Activated CD4-positive, alpha-beta T cell treated with anti-CD3 and anti-CD28 coated beads, Interleukin-2, amount 50 U/mL, for 24 hours (primary cell): ENCODE data around the gene ALDH3A2.
"Not testable (repeated sequence)": the region's sequence is repeated elsewhere in the genome, so short reads cannot be mapped to it uniquely, and the experiment has no call there.

Source experiments
- DNase-seq, 2 donors: peaks; one replicate each; pipeline ENCODE4 v3.0.0-alpha.2; 2020; ENCODE audit warnings: low read depth in 1 of 2, low spot score in 1 of 2

Gene ALDH3A2

DNA sequence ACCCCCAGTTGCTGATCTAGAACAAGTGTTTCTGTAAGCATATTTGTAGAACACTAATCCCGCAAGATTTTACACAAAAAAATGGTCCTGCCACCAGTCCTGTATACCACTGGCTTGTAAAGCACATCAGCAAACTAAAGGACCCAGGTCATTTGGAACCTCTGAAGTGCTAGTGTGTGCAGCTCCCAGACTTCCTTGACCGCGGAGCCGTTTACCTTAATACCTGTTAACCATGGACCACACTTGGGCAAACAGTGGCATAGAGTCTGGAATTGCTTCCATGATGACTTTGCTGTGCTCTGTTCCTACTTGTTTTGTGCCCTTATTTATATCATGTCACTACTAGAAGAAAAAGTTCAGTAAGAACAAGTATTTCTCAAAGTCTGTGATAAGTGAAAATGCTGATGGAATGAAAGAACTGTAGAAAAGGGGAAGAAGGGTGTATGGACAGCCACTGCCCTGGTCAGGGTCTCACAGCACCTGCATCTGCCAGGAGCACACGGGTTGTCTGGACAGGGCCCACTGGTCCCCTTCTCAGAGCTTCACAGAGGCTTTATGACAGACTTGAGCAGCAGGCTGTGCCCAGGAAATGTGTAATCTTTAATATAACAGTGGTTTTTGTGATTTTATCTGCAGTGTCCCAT lies 29.3 kb downstream of the ALDH3A2 start:
- no peak for DNase-seq

DNA sequence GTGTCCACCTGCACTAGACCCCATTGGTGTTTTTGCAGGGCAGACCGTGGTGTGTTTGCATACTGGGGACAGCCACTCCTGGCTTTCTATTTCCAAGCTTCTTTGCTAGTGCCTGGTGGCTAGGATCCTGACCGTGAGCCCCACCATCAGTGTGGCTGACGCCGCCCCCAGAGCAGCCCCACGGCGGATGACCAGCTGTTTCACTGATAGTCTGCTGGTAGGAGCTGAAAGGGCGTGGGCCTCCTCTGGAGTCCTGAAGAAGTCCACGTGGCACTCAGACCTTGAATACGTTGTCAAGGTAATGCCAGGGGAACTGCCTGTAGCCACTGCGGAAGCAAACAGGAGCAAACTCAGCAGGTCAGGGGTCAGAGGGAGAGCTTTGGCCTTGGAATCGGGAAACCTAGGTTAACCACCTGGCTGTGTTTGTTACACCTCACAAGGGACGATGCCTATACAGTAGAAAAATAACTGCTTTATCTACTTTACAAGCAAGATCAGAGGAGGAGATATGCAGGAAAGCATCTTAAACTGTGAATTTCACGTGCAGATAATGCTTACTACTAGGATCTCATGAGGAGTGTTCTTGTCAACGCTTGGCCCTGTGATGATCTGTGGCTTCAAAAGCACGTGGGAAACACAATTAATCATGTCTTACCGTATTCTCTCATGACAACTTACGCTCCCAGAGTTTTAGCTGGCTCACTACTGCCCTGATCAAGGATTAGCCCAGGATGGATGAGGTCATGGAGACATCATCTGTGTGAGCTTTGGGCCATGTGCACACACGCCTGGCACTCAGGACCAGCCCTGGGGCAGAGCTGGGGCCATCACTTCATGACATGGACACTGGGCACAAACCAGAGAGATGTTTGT lies 30.3 kb downstream of the ALDH3A2 start:
- no peak for DNase-seq

- no peak for DNase-seq
Observed at GRCh38 chr17:19683117-19683516, 34.6 kb downstream of the ALDH3A2 start.

DNA sequence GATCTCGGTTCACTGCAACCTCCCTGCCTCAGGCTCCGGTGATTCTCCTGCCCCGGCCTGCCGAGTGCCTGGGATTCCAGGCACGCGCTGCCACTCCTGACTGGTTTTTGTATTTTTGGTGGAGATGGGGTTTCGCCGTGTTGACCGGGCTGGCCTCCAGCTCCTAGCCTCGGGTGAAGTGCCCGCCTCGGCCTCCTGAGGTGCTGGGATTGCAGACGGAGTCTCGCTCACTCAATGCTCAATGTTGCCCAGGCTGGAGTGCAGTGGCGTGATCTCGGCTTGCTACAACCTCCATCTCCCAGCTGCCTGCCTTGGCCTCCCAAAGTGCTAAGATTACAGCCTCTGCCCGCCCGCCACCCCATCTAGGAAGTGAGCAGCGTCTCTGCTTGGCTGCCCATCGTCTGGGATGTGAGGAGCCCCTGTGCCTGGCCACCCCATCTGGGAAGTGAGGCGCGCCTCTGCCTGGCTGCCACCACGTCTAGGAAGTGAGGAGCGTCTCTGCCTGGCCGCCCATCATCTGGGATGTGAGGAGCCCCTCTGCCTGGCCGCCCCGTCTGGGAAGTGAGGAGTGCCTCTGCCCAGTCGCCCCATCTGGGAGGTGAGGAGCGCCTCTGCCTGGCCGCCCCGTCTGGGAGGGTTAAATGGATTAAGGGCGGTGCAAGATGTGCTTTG lies 36.5 kb downstream of the ALDH3A2 start:
- not testable (repeated sequence) for DNase-seq

GRCh38 chr17:19686400-19687090 lies 38.0 kb downstream of the ALDH3A2 start:
- no peak for DNase-seq

- no peak for DNase-seq
Observed at GRCh38 chr17:19702217-19702641, 53.7 kb downstream of the ALDH3A2 start.

DNA sequence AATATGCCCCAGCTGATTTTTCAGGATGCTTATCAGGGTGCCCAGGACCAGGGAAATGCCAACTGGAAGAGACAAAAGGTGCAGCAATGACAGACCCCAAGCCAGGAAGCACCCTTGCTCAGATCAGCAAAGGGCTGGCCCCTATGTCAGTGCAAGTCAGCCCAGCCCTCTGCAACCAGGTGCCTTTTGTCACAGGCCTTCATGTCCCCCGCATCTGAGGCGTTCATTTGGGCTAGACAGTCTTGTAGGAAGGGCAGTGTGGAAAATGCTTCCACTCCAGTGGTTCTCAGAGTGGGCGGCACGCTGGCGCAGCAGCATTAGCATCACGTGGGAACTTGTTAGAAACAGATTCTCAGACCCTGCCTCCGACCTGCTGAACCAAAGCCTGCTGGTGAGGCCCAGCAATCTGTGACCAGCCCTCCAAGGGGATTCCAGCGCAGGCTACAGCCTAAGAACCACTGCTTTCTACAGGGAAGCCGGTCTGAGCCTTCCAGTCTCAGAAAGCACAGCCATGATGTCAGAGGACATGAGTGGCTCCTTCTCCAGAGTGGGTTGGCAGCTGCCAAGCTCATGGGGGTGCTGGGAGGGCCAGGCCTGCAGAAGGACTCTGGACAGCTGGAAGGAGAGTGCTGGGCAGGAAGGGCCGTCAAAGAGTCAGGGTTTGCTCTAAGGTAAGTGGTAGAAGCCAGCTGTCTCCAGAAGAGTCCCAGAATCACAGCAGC lies 54.7 kb downstream of the ALDH3A2 start:
- DNase-seq, result no peak

DNA sequence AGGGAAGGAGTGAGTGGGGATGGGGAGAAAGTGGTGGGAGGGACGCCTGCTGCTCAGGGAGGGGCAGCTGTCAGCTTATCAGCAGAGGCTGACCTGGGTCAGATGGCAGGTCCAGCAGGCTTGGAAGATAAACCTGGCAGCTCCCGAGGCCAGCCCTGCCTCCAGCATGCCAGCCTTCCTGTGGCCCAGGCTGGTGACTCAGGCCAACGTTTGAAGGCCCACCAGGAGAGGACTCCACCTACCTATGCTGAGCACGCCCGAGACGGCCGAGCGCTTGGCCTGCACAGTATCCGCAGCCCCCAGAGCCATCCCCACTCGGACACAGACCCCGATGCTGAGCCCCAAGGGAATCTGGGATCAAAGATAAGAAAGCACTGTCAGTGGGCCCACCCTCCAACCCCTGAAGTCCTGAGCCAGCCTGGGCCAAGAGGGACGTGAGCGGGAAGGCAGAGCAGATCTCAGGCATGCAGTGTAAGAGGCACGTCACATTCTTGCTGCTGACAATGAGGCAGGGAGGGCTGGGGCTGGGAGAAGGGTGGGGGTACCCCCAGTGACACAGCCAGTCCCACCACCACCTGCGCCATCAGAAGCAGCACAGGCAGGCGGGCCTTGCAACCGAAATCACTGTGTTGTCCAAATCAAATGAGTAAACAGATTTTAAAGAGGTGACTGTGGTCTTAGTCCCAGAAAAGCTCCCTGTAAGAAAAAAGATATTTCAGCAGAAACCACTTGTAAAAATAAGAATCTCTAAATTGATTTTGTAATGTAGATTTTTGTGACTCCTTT lies 55.5 kb downstream of the ALDH3A2 start:
- no peak for DNase-seq

DNA sequence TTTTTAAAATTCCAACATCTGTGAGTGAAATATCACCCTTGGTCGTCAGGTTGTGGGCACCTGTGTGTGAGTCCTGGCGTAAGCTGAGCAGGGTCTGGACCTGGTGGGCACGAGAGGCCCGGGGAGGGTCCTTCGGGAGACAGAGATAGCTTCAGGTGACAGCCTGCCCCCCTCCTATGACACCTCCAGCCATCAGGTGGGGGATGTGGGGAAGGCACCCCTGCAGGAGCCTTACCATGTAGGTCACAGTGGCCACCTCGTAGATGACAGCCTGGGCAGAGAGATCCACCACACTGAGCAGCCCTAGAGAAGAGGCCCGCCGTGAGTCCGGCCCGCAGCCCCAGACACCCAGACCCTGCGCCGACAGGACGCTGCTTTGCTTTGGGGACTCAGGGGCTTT lies 56.6 kb downstream of the ALDH3A2 start:
- DNase-seq, result no peak

DNA sequence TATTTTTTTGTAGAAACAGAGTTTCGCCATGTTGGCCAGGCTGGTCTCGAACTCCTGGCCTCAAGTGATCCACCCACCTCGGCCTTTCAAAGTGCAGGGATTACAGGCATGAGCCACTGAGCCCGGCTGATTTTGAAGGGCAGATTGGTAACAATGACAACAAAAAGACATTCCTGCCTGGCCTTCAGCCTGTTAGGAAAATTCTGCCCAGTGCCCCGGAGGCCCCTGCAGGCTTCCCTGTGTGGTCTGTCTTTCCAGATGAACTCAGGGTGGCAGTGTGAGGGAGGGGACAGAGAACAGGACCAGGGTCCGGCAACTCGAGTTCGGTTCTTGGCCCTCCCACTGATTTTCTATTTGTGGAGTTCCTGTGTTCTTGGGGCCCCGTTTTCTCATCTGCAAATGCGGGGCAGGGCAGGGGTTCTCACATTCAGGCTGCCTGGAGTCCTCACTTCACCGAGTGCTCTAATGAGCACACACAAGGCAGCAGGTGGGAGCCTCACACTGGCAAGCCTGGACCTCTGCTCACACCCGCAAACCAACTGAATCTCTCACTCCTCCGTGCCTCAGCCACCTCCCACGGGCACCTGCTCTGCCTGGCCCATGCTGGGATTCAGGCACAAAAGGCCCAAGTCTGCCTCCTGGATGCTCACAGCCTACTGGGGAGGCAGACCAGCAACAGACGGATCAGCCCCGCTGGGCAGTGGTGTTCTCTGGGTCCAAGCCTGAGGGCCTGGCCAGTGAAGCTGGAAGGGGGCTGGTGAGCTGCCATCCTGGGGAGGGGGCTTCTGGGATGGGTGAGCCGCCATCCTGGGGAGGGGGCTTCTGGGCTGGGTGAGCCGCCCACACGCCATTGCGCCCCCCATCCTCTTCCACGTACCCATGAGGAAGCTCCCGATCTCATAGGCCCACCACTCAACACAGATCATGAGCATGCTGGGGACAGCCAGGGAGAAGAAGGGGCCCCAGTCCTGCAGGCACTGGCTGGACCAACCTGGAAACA lies 57.5 kb downstream of the ALDH3A2 start:
- no peak for DNase-seq

DNA sequence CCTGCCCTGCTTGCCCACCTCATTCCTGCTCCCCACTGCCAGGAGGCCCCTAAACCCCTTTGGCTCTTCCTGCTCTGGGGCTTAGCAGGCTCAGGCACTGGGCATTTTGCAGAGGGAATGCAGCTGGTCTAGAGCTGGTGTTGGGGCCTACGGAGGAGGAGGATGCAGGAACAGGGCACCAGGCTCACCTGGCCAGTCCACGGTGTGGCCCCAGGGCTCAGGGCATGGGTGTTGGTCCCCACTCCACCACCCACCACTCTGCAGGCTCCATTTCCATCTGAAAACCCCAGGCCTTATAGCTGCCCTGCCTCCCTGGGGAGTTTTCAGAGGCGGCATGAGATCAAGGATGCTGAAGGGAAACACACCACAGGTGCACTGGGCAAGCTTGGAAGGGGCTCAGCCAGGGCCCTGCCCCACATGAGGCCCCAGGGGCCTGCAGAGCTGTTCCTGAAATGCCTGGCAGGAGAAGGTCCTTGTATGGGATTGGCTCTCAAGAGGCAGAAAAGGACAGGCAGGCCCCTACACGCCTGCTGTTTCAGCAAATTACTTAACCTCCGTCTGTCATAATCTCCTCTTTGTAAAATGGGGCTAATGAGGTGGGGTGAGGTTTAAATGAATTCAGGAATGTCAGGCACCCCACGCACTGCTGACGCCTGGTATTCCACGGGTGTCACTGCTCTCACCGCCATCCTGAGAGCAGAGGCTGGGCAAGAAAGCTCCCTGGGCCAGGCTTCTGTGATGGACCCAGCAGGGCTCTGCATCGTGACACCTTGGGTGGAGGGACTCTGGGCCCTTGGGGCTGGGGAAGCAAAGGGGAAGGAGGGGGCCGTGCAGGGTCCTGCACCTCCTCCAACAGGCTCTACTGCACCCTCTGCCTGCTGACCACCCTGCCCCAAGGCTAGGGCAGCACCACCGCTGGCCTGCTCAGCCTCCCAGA lies 58.5 kb downstream of the ALDH3A2 start:
- no peak for DNase-seq

GRCh38 chr17:19707728-19708221 lies 59.2 kb downstream of the ALDH3A2 start:
- DNase-seq, result no peak

DNA sequence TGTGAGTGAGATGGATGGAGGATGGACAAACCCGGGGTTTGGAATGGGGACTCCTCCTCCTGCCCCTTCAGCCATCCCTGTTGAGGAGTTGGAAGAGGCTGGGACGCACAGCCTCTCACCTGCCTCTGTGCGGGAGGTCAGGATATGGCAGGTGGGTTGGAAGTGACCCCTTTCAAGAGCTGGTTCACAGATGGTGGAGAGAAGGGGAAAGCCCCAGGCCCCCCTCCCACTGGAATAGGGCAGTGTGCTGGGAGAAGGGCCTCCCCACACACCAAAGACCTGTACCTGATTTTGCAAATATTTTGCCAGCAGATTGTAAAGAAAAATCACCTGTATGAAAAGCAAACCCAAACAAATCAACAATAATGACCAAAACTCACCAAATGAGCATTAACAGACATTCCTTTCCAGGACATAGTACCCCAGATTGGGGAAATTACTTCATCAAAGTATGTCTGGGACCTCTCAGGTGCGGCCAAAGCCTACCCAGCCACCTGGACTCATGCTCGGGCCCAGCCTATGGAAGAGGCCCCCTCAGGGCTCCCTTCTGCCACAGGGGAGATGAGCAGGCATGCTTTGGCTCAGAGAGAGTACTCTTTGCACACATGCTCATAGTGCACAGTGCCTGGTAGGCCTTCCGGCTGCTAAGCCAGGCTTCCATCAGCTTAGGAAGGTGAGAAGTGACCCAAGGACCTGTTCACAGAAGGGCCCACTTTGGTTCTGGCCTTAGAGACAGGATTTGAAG lies 60.1 kb downstream of the ALDH3A2 start:
- no peak for DNase-seq

- DNase-seq, result no peak
Observed at GRCh38 chr17:19709841-19710240, 61.3 kb downstream of the ALDH3A2 start.

DNA sequence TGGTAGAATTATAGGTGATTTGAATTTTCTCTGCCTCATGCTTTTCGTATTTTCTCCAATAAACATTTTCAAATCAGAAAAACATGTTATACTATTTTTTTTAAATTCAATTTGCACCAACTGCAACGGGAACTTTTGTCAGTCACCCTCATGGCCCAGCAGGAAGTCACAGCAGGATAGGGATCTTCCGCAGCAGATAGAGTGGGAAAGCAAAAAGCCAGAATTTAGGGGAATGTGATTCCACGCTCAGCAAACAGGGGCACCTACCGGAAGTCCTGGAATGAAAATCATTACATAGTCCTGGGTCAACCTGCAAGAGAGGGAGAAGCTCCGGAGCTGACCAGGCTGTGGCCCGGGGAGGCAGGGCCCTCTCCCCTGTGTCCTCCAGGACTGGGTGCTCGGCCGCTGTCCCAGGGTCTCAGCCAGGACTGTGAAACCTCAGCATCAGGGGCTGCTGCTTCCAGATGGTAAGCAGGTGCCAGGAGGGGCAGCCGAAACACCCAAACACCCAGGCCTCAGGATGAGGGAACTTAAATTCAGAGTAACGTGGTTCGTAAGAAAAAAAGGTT lies 64.0 kb downstream of the ALDH3A2 start:
- DNase-seq, result no peak

- no peak for DNase-seq
Observed at GRCh38 chr17:19713462-19713861, 64.9 kb downstream of the ALDH3A2 start.
